GM12878 (cell line): Measurements from ENCODE around the gene WNK2. TPM values are rescaled to one million over a fixed set of nuclear protein-coding genes. Genes with fewer than 3 reads are reported as not detected.
A peak's percentile ranks its signal among the peaks of the same experiment; 100 is the strongest.

Source experiments
- ATAC-seq: fragments of 200-7000 bp; cut with Tn5 transposase; 3 replicates; pipeline ENCODE4 v1.9.1; 2020; ENCODE audit warnings: mild to moderate bottlenecking, moderate library complexity
- BruUV-seq: library from RNA; stranded (reverse); fragments of 400-500 nt; replicated peaks from 2 replicates; lab custom pipeline; 2021; lab: Mats Ljungman, UMichigan
- CTCF ChIA-PET: fragments of 300-600 bp; sonication (Branson Sonifier 250); formaldehyde crosslinking; extraction: SDS; loops from one replicate; lab custom pipeline; 2021; ENCODE audit warnings: inconsistent platforms; lab: Yijun Ruan, JAX
- POLR2A ChIA-PET: fragments of 350-600 bp; formaldehyde crosslinking; extraction: SDS; loops from one replicate; lab custom pipeline; 2021; ENCODE audit warnings: inconsistent platforms; lab: Charles Lee
- RAD21 ChIA-PET: fragments of 300-600 bp; sonication (Branson Sonifier 250); formaldehyde crosslinking; loops from one replicate; lab custom pipeline; 2023; ENCODE audit warnings: antibody characterized with exemption; ENCODE audit not compliant: unreplicated experiment; lab: Charles Lee
- SMC1A ChIA-PET: fragments of 300-600 bp; sonication (Branson Sonifier 250); formaldehyde crosslinking; loops from one replicate; lab custom pipeline; 2023; ENCODE audit not compliant: unreplicated experiment, uncharacterized antibody; lab: Charles Lee
- DNase-seq: peaks from one replicate; pipeline ENCODE4 v3.0.0-alpha.2; 2011; ENCODE audit warnings: low read depth, low spot score
- FAIRE-seq: peaks from 3 replicates; lab custom pipeline; 2011; peaks lifted over from hg19 to GRCh38; lab: Jason Lieb, UNC
- H2AFZ ChIP-seq: 2 replicates; pipeline ENCODE4 v1.6.0; 2011; ENCODE audit warnings: low read depth, low read length, control low read depth; ENCODE audit not compliant: control insufficient read depth
- H3K27ac ChIP-seq: 2 replicates; pipeline ENCODE4 v1.5.1; 2011; ENCODE audit warnings: control low read depth; ENCODE audit not compliant: control insufficient read depth, insufficient read depth
- H3K27me3 ChIP-seq, 2 experiments: replicated peaks in 1 of 2; 2 replicates each; pipeline versions ENCODE4 v1.6.0 to v1.6.1; 2011; ENCODE audit warnings: low read length in 1 of 2; ENCODE audit not compliant: control insufficient read depth in 2 of 2, insufficient read depth in 2 of 2
- H3K36me3 ChIP-seq, 2 experiments: 2 replicates each; pipeline ENCODE4 v1.5.1; 2011; ENCODE audit warnings: low read length in 1 of 2; ENCODE audit not compliant: control insufficient read depth in 2 of 2, insufficient read depth in 2 of 2
- H3K4me1 ChIP-seq: 2 replicates; pipeline ENCODE4 v1.6.1; 2011; ENCODE audit warnings: mild to moderate bottlenecking, low read length, moderate library complexity, mixed read lengths; ENCODE audit not compliant: control insufficient read depth, insufficient read depth
- H3K4me2 ChIP-seq: 2 replicates; pipeline ENCODE4 v1.6.0; 2011; ENCODE audit warnings: control low read depth; ENCODE audit not compliant: control insufficient read depth, insufficient read depth
- H3K4me3 ChIP-seq: fragments of 200-600 bp; sonication (generic); 2 replicates; pipeline ENCODE4 v1.5.1; 2016
- H3K79me2 ChIP-seq: 2 replicates; pipeline ENCODE4 v1.6.0; 2011; ENCODE audit warnings: low read length; ENCODE audit not compliant: control insufficient read depth, insufficient read depth
- H3K9ac ChIP-seq: 2 replicates; pipeline ENCODE4 v1.8.0; 2011; ENCODE audit warnings: low read length, control low read depth, mixed read lengths; ENCODE audit not compliant: control insufficient read depth, insufficient read depth
- H3K9me3 ChIP-seq: replicated peaks from 3 replicates; pipeline ENCODE4 v1.5.1; 2011; ENCODE audit warnings: mild to moderate bottlenecking, low read length; ENCODE audit not compliant: control insufficient read depth, insufficient read depth
- H4K20me1 ChIP-seq: 2 replicates; pipeline ENCODE4 v1.6.0; 2011; ENCODE audit not compliant: control insufficient read depth, insufficient read depth
- BMI1 ChIP-seq: fragments of 450-650 bp; IDR thresholded peaks from 2 replicates; pipeline ENCODE4 v1.6.1; 2016; ENCODE audit warnings: mild to moderate bottlenecking, moderate library complexity, borderline replicate concordance
- DPF2 ChIP-seq: fragments of 450-650 bp; IDR thresholded peaks from 2 replicates; pipeline ENCODE4 v1.6.1; 2017; ENCODE audit warnings: mild to moderate bottlenecking
- EED ChIP-seq: sonication (generic); IDR thresholded peaks from 2 replicates; pipeline ENCODE4 v1.6.1; 2016; ENCODE audit warnings: antibody characterized with exemption, low read depth
- GATAD2B ChIP-seq: fragments of 450-650 bp; conservative IDR thresholded peaks from 2 replicates; pipeline ENCODE4 v1.6.1; 2017; ENCODE audit warnings: low read depth, mild to moderate bottlenecking, moderate library complexity
- IKZF2 ChIP-seq, 2 experiments: fragments of 450-650 bp; IDR thresholded peaks; 2 replicates each; pipeline ENCODE4 v1.6.1; 2017; ENCODE audit warnings: mild to moderate bottlenecking in 2 of 2, moderate library complexity in 2 of 2
- IRF5 ChIP-seq: fragments of 450-650 bp; IDR thresholded peaks from 2 replicates; pipeline ENCODE4 v1.6.1; 2017; ENCODE audit warnings: borderline replicate concordance
- JUND ChIP-seq: IDR thresholded peaks from 2 replicates; pipeline ENCODE4 v1.6.1; 2012; ENCODE audit warnings: low read depth, mild to moderate bottlenecking, low read length, improper control_type of control experiment, moderate library complexity
- LARP7 ChIP-seq: fragments of 450-650 bp; IDR thresholded peaks from 2 replicates; pipeline ENCODE4 v1.6.1; 2017; ENCODE audit warnings: mild to moderate bottlenecking
- MLLT1 ChIP-seq: fragments of 450-650 bp; IDR thresholded peaks from 2 replicates; pipeline ENCODE4 v1.6.1; 2016; ENCODE audit warnings: mild to moderate bottlenecking
- MTA2 ChIP-seq: fragments of 450-650 bp; IDR thresholded peaks from 2 replicates; pipeline ENCODE4 v1.6.1; 2016; ENCODE audit warnings: low read depth, mild to moderate bottlenecking, moderate library complexity
- NBN ChIP-seq: fragments of 450-650 bp; IDR thresholded peaks from 2 replicates; pipeline ENCODE4 v1.6.1; 2016
- NR2F1 ChIP-seq: fragments of 450-650 bp; conservative IDR thresholded peaks from 2 replicates; pipeline ENCODE4 v1.6.1; 2017; ENCODE audit warnings: mild to moderate bottlenecking
- RELA ChIP-seq: fragments of 450-650 bp; IDR thresholded peaks from 2 replicates; pipeline ENCODE4 v1.8.0; 2014; ENCODE audit warnings: borderline replicate concordance; ENCODE audit not compliant: partially characterized antibody
- RELB ChIP-seq: fragments of 450-650 bp; IDR thresholded peaks from 2 replicates; pipeline ENCODE4 v1.6.1; 2017; ENCODE audit warnings: low read depth, mild to moderate bottlenecking, moderate library complexity
- SKIL ChIP-seq: fragments of 450-650 bp; IDR thresholded peaks from 2 replicates; pipeline ENCODE4 v1.6.1; 2017; ENCODE audit warnings: mild to moderate bottlenecking, low read depth, inconsistent platforms; ENCODE audit not compliant: poor library complexity, severe bottlenecking
- SMARCA5 ChIP-seq: fragments of 450-650 bp; IDR thresholded peaks from 2 replicates; pipeline ENCODE4 v1.6.1; 2017; ENCODE audit warnings: mild to moderate bottlenecking
- SPI1 ChIP-seq: IDR thresholded peaks from 2 replicates; pipeline ENCODE4 v1.6.1; 2011; ENCODE audit warnings: low read depth, mild to moderate bottlenecking, low read length, moderate library complexity, borderline replicate concordance; ENCODE audit not compliant: insufficient read depth
- WGBS: methylation state at CpG from one replicate; pipeline ENCODE4 v1.1.6; 2016; ENCODE audit warnings: low lambda C conversion rate; ENCODE audit not compliant: insufficient replicate concordance, insufficient coverage; ENCODE audit errors: missing lambda C conversion rate; 5-methylcytosine and 5-hydroxymethylcytosine counted together
- in situ Hi-C: fragments of 300-500 bp; cut with MboI; formaldehyde crosslinking; loops from 9 replicates; pipeline ENCODE4 v1.14.3; 2018; ENCODE audit warnings: mixed read lengths
- intact Hi-C: fragments of 100-400 bp; cut with micrococcal nuclease; formaldehyde crosslinking; loops from one replicate; pipeline ENCODE4 v1.14.2; 2022; ENCODE audit not compliant: unreplicated experiment
- polyA plus RNA-seq, 11 experiments: library from polyadenylated mRNA; depleted of rRNA in 4 of 11; unstranded in 6 of 11; stranded (reverse) in 5 of 11; fragments of >200 nt; fragmentation: Nextera tagmentation in 4 of 11; fragmentation: Illumina TruSeq in 1 of 11; extraction: Ambion mirVana in 4 of 11; extraction: Trizol in 1 of 11; gene quantifications; 1 replicate in 1 of 11; 2 replicates in 10 of 11; pipeline versions ENCODE4 v1.2.1 to v1.2.3, GENCODE V29; 2011 to 2016; ENCODE audit warnings: inconsistent platforms in 2 of 11, missing spikeins in 2 of 11, low read depth in 1 of 11
- total RNA-seq, 4 experiments: library from RNA; depleted of rRNA in 3 of 4; stranded (reverse); fragments of >200 nt in 3 of 4; fragmentation: Illumina TruSeq in 1 of 4; extraction: Trizol in 1 of 4; gene quantifications; 2 replicates each; pipeline versions ENCODE4 v1.2.1 to v1.2.3, GENCODE V29; 2013 to 2021

The WNK2 gene
- total and polyA plus RNA-seq, 10 of the 15 experiments (the other 5 are each of a cell fraction or from before 2014, with no cell fraction given) = 0.15 TPM; not detected in 9

- POLR2A ChIA-PET = interaction anchor here (0.6 to 1.8 kb wide), 6 partner anchors 36 to 319 kb away, joined by 3 to 8 read pairs (median 5); partner anchors contain the start of gene CARD19
- DNase-seq (no peak), ATAC-seq (peak; percentile 26), FAIRE-seq (no peak)
- Histone ChIP-seq H3K27ac (peak overlapping the region; percentile 60; the same call in 1 of the 2 replicates), H3K4me3 (no peak overlapping the region; the same call in 1 of the 2 replicates), H3K79me2 (peaks cover 12% of the 10 kb centered on the region), H3K9me3 (no peaks in the 10 kb centered on the region), H3K4me1 (peaks cover 28% of the 10 kb centered on the region), H3K4me2 (peak overlapping the region; percentile 95), H2AFZ (peak overlapping the region; percentile 81), H3K36me3 (no peaks in the 10 kb centered on the region), H4K20me1 (no peaks in the 10 kb centered on the region), H3K27me3 (no peaks in the 10 kb centered on the region; a peak in 1 of 4 replicates), H3K9ac (peak overlapping the region; percentile 72; the same call in 1 of the 2 replicates)
- RAD21 ChIA-PET = interaction anchor here (1.3 to 1.6 kb wide), 3 partner anchors 26 to 132 kb away, joined by 5 to 8 read pairs (median 6); no protein-coding TSS in a partner anchor
- TSS peak; percentile 37 for BruUV-seq
- in situ Hi-C loops (no loop called here), intact Hi-C loops (no loop called here)
- TF ChIP-seq NR2F1 (peak; percentile 95), RELB (peak; percentile 69; the same call in 1 of the 2 replicates), GATAD2B (peak; percentile 58; the same call in 1 of the 2 replicates), SKIL (peak; percentile 10), EED (peak; percentile 89; the same call in 1 of the 2 replicates), DPF2 (peak; percentile 75; the same call in 1 of the 2 replicates), IKZF2 (IDR thresholded peaks at IDR 0.05) (peak; percentile 91 to 94), MLLT1 (no peak), IRF5 (no peak), NBN (peak; percentile 35), SPI1 (no peak), JUND (no peak), RELA (peak; percentile 8), MTA2 (peak; percentile 59; the same call in 1 of the 2 replicates), BMI1 (no peak), SMARCA5 (0 out of 2 replicates have a peak, but pooled peaks have one; percentile 48), LARP7 (no peak)
- WGBS = 66% methylated on average over 14 of the region's 14 CpGs
- CTCF ChIA-PET = interaction anchor here (1.0 to 1.6 kb wide), 3 partner anchors 19 to 26 kb away, joined by 3 to 6 read pairs (median 5); no protein-coding TSS in a partner anchor
- SMC1A ChIA-PET = interaction anchor here (0.8 to 1.4 kb wide), 2 partner anchors 26 to 181 kb away, joined by 3 to 4 read pairs; no protein-coding TSS in a partner anchor
These were observed 49.0 kb upstream of the WNK2 start for GRCh38 chr9:93134740-93135444.
